Measurements from ENCODE around the gene HNRNPDL. TPM values are rescaled to one million over a fixed set of nuclear protein-coding genes. Genes with fewer than 3 reads are reported as not detected.

Gene HNRNPDL
- total and polyA plus RNA-seq, 2 of the 13 experiments (the other 11 are each of a cell fraction or from before 2014, with no cell fraction given) = 167 to 414 TPM

- no peak for TF ChIP-seq ZXDC (CRISPR knock-in tag; IDR thresholded peaks at IDR 0.05)
- TF ChIP-seq MLXIP (CRISPR knock-in tag; IDR thresholded peaks at IDR 0.05; ENCODE audit: borderline replicate concordance) = peak; percentile 93
- 0 out of 2 replicates have a peak, but pooled peaks have one; percentile 19 for TF ChIP-seq ZKSCAN8 (CRISPR knock-in tag; IDR thresholded peaks at IDR 0.05; ENCODE audit: borderline replicate concordance)
- peak; percentile 37 for TF ChIP-seq ZNF605 (CRISPR knock-in tag; IDR thresholded peaks at IDR 0.05)
- TF ChIP-seq ZNF784 (CRISPR knock-in tag; IDR thresholded peaks at IDR 0.05; ENCODE audit: borderline replicate concordance) = peak; percentile 77
- TF ChIP-seq, protein P1, sequence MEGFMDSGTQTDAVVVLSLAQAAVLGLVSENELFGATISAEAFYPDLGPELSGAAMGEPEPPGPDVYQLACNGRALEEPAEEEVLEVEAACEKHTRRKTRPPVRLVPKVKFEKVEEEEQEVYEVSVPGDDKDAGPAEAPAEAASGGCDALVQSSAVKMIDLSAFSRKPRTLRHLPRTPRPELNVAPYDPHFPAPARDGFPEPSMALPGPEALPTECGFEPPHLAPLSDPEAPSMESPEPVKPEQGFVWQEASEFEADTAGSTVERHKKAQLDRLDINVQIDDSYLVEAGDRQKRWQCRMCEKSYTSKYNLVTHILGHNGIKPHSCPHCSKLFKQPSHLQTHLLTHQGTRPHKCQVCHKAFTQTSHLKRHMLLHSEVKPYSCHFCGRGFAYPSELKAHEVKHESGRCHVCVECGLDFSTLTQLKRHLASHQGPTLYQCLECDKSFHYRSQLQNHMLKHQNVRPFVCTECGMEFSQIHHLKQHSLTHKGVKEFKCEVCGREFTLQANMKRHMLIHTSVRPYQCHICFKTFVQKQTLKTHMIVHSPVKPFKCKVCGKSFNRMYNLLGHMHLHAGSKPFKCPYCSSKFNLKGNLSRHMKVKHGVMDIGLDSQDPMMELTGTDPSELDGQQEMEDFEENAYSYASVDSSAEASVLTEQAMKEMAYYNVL (CRISPR knock-in tag; IDR thresholded peaks at IDR 0.05; ENCODE audit: borderline replicate concordance) = peak; percentile 25; the same call in 1 of the 2 replicates
- peak; percentile 86 for TF ChIP-seq ZBTB42 (CRISPR knock-in tag; IDR thresholded peaks at IDR 0.05)
- TF ChIP-seq ZEB1 (IDR thresholded peaks at IDR 0.05; ENCODE audit: insufficient replicate concordance, low read depth) = no peak
- TF ChIP-seq, protein P2, sequence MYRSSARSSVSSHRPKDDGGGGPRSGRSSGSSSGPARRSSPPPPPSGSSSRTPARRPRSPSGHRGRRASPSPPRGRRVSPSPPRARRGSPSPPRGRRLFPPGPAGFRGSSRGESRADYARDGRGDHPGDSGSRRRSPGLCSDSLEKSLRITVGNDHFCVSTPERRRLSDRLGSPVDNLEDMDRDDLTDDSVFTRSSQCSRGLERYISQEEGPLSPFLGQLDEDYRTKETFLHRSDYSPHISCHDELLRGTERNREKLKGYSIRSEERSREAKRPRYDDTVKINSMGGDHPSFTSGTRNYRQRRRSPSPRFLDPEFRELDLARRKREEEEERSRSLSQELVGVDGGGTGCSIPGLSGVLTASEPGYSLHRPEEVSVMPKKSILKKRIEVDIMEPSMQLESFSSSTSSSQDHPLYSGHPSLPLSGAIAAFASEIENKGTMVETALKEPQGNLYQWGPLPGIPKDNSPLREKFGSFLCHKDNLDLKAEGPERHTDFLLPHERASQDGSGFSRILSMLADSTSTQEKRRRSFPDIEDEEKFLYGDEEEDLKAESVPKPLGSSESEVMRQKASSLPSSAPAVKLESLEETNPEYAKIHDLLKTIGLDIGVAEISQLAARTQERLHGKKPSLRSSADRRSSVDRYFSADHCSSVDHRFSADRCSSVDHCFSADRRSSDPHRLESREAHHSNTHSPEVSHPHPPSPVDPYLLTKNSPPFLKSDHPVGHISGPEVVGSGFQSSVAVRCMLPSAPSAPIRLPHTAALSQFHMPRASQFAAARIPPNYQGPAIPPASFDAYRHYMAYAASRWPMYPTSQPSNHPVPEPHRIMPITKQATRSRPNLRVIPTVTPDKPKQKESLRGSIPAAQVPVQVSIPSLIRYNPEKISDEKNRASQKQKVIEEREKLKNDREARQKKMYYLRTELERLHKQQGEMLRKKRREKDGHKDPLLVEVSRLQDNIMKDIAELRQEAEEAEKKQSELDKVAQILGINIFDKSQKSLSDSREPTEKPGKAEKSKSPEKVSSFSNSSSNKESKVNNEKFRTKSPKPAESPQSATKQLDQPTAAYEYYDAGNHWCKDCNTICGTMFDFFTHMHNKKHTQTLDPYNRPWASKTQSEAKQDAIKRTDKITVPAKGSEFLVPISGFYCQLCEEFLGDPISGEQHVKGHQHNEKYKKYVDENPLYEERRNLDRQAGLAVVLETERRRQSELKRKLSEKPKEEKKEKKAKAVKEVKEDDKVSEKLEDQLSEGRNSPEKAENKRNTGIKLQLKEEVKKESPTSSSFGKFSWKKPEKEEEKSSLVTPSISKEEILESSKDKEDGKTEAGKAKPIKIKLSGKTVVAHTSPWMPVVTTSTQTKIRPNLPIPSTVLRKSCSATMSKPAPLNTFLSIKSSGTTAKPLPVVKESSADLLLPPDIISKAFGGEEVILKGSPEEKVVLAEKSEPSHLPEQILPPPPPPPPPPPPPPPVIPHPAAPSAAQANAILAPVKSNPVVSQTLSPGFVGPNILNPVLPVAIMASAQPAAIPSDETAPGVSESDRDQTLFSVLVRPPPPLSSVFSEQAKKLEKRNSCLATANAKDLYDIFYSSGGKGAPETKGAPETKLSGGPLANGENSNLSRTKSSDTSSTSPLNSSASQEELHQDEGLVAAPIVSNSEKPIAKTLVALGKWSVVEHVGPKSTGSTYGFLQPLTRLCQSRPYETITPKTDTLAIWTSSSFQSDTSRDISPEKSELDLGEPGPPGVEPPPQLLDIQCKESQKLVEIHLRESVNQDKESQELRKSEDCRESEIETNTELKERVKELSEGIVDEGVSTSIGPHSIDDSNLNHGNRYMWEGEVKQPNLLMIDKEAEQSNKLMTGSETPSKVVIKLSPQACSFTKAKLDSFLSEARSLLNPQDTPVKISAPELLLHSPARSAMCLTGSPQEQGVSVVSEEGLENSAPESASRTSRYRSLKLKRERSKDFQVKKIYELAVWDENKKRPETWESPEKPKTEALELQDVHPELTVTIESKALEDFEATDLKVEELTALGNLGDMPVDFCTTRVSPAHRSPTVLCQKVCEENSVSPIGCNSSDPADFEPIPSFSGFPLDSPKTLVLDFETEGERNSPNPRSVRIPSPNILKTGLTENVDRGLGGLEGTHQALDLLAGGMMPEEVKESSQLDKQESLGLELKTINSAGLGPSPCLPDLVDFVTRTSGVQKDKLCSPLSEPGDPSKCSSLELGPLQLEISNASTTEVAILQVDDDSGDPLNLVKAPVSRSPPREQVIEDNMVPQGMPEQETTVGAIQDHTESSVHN (CRISPR knock-in tag; IDR thresholded peaks at IDR 0.05) = peak; percentile 86
Observed at GRCh38 chr4:82430193-82430963, at the start of gene HNRNPDL, which contains the start of gene ENOPH1 (continued).
